Prostate gland (tissue), 2 donors: ENCODE data around the gene CASP3. TPM values are rescaled to one million over a fixed set of nuclear protein-coding genes. Genes with fewer than 3 reads are reported as not detected.
"Not testable (repeated sequence)": the region's sequence is repeated elsewhere in the genome, so short reads cannot be mapped to it uniquely, and the experiment has no call there.

ENCODE experiments used
- DNase-seq: peaks from one replicate; pipeline ENCODE4 v3.0.0-alpha.2; 2019; ENCODE audit warnings: low spot score
- H3K27ac ChIP-seq, 2 donors: fragments of 200-600 bp; sonication (generic); 2 replicates each; pipeline ENCODE4 v1.5.1; 2017 to 2019
- H3K27me3 ChIP-seq: fragments of 200-600 bp; sonication (generic); replicated peaks from 2 replicates; pipeline ENCODE4 v1.5.1; 2019; ENCODE audit not compliant: insufficient read depth
- H3K36me3 ChIP-seq, 2 donors: fragments of 200-600 bp; sonication (generic); 1 replicate in 1 of 2; 2 replicates in 1 of 2; pipeline versions ENCODE4 v1.5.1 to v1.8.1; 2017 to 2019
- H3K4me1 ChIP-seq: fragments of 200-600 bp; sonication (generic); replicated peaks from 2 replicates; pipeline ENCODE4 v1.5.1; 2019
- H3K4me3 ChIP-seq, 2 donors: fragments of 200-600 bp; sonication (generic); 2 replicates each; pipeline ENCODE4 v1.5.1; 2017 to 2019
- H3K9me3 ChIP-seq: fragments of 200-600 bp; sonication (generic); 2 replicates; pipeline ENCODE4 v1.5.1; 2017
- CTCF ChIP-seq, 4 experiments: fragments of 200-600 bp in 2 of 4; fragments of 450-650 bp in 2 of 4; sonication (generic) in 2 of 4; IDR thresholded peaks; 1 replicate in 3 of 4; 2 replicates in 1 of 4; pipeline ENCODE4 v1.5.1; 2016 to 2019; ENCODE audit warnings: antibody characterized with exemption in 4 of 4, mild to moderate bottlenecking in 2 of 4, moderate library complexity in 2 of 4
- POLR2A ChIP-seq: fragments of 450-650 bp; IDR thresholded peaks from one replicate; pipeline ENCODE4 v1.6.1; 2016; ENCODE audit warnings: antibody characterized with exemption, mild to moderate bottlenecking
- POLR2AphosphoS5 ChIP-seq: sonication (generic); formaldehyde crosslinking; IDR thresholded peaks from one replicate; pipeline ENCODE4 v1.6.1; 2017; ENCODE audit warnings: antibody characterized with exemption
- WGBS: methylation state at CpG from one replicate; pipeline ENCODE4 v1.1.5; 2018; 5-methylcytosine and 5-hydroxymethylcytosine counted together
- intact Hi-C: fragments of 100-400 bp; cut with DNase I; formaldehyde crosslinking; loops from one replicate; pipeline ENCODE4 v1.14.2; 2022
- total RNA-seq, 2 donors: library from RNA; depleted of rRNA; stranded (reverse); fragments of >200 nt; gene quantifications; one replicate each; pipeline ENCODE4 v1.1.0, GENCODE V29; 2016

The CASP3 gene
- total RNA-seq, 2 donors from 2014 or later = 13.3 to 13.8 TPM

- no peak for TF ChIP-seq POLR2AphosphoS5
- no peak for TF ChIP-seq CTCF (IDR thresholded peaks at IDR 0.05)
- TF ChIP-seq POLR2A = no peak
- no peak overlapping the region for H3K4me3 ChIP-seq
- H3K9me3 ChIP-seq = no peaks in the 10 kb centered on the region
- intact Hi-C loops = no loop called here
- 91% methylated on average over 7 of the region's 7 CpGs for WGBS
- no peaks in the 10 kb centered on the region for H3K4me1 ChIP-seq
- no peaks in the 10 kb centered on the region for H3K36me3 ChIP-seq
- H3K27me3 ChIP-seq = no peaks in the 10 kb centered on the region
- H3K27ac ChIP-seq = no peak overlapping the region
- DNase-seq = no peak
Measured at GRCh38 chr4:184624972-184625554, 24.2 kb downstream of the CASP3 start.

- H3K9me3 ChIP-seq, H3K36me3 ChIP-seq, intact Hi-C loops, H3K27me3 ChIP-seq, DNase-seq, H3K4me1 ChIP-seq, H3K27ac ChIP-seq, H3K4me3 ChIP-seq: not testable (repeated sequence)
- WGBS = 99% methylated on average over 3 of the region's 3 CpGs
Measured at GRCh38 chr4:184624504-184624903, 24.7 kb downstream of the CASP3 start.

GRCh38 chr4:184621518-184621917 is 27.7 kb downstream of the CASP3 start:
- no peaks in the 10 kb centered on the region for H3K27me3 ChIP-seq
- no peak overlapping the region for H3K4me3 ChIP-seq
- H3K9me3 ChIP-seq = no peaks in the 10 kb centered on the region
- 71% methylated on average over 3 of the region's 3 CpGs for WGBS
- DNase-seq = no peak
- intact Hi-C loops = no loop called here
- H3K36me3 ChIP-seq = no peaks in the 10 kb centered on the region
- no peak overlapping the region for H3K27ac ChIP-seq
- no peaks in the 10 kb centered on the region for H3K4me1 ChIP-seq
- TF ChIP-seq POLR2AphosphoS5 = no peak
- no peak for TF ChIP-seq CTCF (IDR thresholded peaks at IDR 0.05)
- no peak for TF ChIP-seq POLR2A

GRCh38 chr4:184620212-184620867 is 28.9 kb downstream of the CASP3 start:
- H3K27me3 ChIP-seq = no peaks in the 10 kb centered on the region
- H3K36me3 ChIP-seq = no peaks in the 10 kb centered on the region
- H3K9me3 ChIP-seq = no peaks in the 10 kb centered on the region
- no peak overlapping the region for H3K27ac ChIP-seq
- intact Hi-C loops = no loop called here
- WGBS = 89% methylated on average over 11 of the region's 11 CpGs
- no peak for TF ChIP-seq CTCF (IDR thresholded peaks at IDR 0.05)
- TF ChIP-seq POLR2AphosphoS5 = no peak
- TF ChIP-seq POLR2A = no peak
- no peak for DNase-seq
- no peak overlapping the region for H3K4me3 ChIP-seq
- no peaks in the 10 kb centered on the region for H3K4me1 ChIP-seq

GRCh38 chr4:184617600-184618196 is 31.5 kb downstream of the CASP3 start:
- TF ChIP-seq POLR2AphosphoS5 (no peak), CTCF (IDR thresholded peaks at IDR 0.05) (no peak), POLR2A (no peak)
- Histone ChIP-seq H3K9me3 (no peaks in the 10 kb centered on the region), H3K36me3 (no peaks in the 10 kb centered on the region), H3K4me3 (no peak overlapping the region), H3K27ac (no peak overlapping the region), H3K4me1 (no peaks in the 10 kb centered on the region), H3K27me3 (no peaks in the 10 kb centered on the region)
- no peak for DNase-seq
- intact Hi-C loops = no loop called here
- 94% methylated on average over 9 of the region's 9 CpGs for WGBS
